Testis (tissue), 2 donors: ENCODE measurements around the gene DNER.

Source experiments
- CTCF ChIP-seq, 3 experiments: fragments of 450-650 bp in 2 of 3; fragments of 200-600 bp in 1 of 3; sonication (generic) in 1 of 3; IDR thresholded peaks; one replicate each; pipeline ENCODE4 v1.5.1; 2016 to 2019; ENCODE audit warnings: antibody characterized with exemption in 3 of 3, mild to moderate bottlenecking in 2 of 3, moderate library complexity in 1 of 3
- POLR2A ChIP-seq: fragments of 450-650 bp; IDR thresholded peaks from one replicate; pipeline ENCODE4 v1.6.1; 2017; ENCODE audit warnings: antibody characterized with exemption, mild to moderate bottlenecking, moderate library complexity

- no peak for TF ChIP-seq CTCF (IDR thresholded peaks at IDR 0.05)
- no peak for TF ChIP-seq POLR2A
These were observed 308.6 kb downstream of the DNER start for GRCh38 chr2:229405796-229406195.
